NCI-H524 (cell line): ENCODE data around the gene FRMD8.
"Not testable (repeated sequence)": the region's sequence is repeated elsewhere in the genome, so short reads cannot be mapped to it uniquely, and the experiment has no call there.

Source experiments
- DNase-seq, 2 experiments: peaks; one replicate each; lab custom pipeline; 2025; lab: John Stamatoyannopoulos, UW

FRMD8 gene

DNA sequence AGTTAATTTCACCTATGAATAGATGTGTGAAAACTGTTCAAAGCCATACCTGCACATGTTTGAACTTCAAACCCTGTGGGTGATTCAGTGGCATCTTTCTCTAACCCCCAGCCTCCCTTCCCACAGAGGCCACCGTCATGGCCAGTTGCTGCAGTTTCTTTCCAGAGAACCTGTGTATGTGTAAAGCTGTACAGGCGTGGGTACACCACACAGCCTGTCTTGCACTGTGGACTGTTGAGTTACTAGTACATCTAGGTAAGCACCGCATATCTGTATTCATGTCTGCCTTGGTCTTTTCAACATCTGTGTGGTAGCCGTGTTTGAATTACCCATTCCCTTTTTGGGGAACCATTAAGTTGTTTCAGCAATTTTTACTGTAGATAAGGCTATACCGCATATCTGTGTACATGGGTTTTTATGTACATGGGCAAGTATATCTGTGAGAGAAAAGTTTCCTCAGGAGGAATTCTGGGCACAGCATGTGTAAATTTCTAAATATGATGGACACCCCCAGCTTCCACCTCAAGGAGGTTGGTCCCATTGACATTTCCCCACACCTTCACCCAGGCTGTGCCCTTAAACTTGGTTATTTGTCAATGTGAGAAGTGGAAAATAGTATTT, 50.1 kb downstream of the FRMD8 start:
- DNase-seq: no peak

DNA sequence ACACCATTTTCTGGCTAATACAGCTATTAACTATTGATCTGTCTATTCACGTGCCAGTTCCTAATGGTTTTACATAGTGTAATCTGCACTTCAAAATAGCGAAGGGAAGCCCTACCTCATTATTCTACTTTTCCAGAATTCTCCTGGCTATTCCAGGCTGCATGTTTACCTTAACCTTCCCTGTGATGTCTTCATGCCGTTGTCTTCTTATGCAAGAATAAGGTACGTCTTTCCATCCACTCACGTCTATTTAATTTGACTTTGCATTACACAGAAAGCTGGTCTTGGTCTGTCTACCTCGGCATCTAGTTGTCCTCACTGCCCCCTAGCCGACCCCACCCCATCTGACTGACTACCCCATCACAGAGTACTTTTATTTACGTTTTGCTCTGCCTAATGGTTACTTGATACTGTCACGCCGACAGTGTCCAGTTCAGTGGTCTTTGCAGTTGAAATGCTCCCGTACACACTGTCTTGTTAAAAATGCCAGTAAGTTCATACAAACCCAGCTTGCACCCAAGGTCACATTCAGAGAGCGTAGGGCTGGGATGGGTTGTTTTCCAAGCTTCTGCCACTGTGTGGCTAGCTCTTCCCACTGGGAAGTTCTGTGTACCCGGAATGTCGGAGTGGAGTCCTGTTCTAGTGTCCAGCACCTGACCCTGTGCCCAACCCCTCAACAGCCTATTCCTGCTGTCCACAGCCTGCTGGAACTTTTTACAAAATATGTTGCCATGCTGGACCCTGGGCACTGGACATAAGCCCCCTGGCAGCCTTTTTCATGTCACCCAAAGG, 51.2 kb downstream of the FRMD8 start:
- no peak for DNase-seq

DNA sequence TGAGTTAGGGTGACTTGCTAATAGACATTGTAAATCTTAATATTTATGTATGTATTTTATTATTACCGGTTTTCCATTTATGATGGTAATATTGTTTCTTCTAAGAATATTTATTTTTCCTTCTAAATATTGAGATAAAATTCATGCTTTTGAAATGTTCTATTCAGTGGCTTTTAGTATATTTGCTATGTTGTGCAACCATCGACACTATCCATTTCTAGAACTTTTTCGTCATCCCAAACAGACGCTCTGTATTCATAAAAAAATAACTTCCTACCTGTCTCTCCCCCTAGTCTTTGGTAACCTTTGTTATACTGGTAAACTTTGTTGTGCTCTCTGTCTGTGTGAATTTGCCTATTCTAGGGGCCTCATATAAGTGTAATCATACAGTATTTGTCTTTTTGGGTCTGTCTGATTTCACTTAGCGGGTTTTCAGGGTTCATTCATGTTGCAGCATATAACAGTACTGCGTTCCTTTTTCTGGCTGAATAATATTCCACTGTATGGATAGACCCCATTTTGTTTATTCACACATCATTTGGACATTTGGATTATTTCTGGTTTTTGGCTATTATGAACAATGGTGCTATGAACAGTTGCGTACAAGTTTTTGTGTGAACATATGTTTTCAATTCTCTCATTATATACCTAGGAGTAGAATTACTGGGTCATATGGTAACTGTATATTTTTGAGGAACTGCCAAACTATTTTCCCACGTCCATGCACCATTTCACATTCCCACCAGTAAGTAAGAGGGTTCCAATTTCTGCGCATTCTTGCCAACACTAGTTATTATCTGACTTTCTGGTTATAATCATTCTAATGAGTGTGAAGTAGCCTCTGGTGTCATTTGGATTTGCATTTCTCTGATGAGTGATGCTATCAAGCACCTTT, 52.1 kb downstream of the FRMD8 start:
- no peak for DNase-seq

DNA sequence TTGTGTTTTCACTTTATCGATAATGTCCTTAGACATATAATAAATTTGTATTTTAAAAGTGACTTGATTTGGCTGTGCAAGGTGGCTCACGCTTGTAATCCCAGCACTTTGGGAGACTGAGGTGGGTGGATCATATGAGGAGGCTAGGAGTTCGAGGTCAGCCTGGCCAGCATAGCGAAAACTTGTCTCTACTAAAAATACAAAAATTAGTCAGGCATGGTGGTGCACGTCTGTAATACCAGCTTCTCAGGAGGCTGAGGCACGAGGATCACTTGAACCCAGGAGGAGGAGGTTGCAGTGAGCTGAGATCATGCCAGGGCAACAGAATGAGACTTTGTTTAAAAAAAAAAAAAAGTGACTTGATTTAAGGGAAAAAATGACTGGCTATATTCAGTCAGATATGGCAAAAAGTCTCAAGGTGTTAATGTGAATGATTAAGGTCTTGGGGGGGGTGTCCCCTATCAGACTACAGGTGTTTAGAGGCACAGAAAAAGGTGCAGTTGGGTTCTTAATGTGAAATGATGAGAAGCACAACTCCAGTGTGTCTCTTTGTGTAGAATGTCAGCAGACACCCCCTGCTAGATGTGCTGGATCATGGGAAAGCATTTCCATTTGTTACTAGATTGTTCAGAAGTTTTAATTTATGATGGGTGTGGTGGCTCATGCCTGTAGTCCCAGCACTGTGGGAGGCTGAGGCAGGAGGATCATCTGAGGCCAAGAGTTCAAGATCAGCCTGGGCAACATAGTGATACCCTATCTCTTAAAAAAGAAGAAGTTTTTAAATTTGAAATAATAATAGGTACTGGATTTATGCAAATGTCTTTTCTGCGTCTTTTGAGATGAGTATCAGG, 53.1 kb downstream of the FRMD8 start:
- no peak for DNase-seq

DNA sequence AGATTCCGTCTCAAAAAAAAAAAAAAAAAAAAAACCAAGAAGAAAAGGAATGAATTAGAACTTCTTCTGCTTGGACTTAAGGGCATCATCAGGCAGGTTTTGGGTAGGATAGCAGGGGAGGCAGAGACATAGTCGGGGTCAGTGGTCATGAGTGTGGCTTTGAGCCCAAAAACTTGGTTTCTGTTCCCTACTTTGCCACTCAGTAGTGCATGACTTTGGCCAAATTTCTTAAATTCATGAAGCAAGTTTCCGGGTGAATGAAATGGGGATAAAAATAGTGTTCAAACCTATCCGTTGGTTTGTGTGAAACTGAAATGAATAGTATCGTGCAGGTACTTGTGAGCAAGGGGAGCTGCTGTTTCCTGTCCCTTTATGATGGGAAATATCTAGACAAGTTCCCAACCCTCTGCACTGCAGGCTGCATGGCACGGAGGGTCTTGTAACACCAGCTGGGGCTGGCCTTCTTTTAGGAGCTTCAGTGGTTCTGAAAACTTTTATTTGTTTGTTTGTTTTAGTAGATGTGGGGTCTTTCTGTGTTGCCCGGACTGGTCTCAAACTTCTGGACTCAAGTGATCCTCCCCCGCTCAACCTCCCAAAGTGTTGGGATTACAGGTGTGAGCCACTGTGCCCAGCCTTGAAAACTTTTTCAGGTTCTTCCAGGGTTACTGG, 54.5 kb downstream of the FRMD8 start:
- DNase-seq: no peak

DNA sequence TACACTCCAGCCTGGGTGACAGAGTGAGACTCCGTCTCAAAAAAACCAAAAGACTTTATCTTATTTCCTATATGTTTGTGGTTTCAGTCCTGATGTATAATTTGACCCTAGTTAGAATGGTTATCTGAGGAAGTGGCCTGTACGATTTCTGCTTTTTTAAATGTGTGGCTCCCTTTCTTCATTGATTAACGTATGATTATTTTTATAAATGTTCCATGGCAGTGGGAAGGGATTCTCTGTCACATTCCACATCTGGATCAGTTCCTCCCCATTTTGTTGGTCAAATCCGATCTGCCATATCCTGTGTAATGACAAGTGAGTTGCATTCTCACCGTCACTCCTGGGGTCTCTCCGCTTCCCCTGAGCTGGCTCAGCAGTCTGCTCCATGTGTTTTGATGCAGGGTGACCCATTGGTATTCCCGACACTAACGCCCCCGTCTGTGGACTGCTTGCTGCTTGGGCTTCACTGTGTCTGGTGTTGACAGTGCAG, 56.5 kb downstream of the FRMD8 start:
- no peak for DNase-seq

DNA sequence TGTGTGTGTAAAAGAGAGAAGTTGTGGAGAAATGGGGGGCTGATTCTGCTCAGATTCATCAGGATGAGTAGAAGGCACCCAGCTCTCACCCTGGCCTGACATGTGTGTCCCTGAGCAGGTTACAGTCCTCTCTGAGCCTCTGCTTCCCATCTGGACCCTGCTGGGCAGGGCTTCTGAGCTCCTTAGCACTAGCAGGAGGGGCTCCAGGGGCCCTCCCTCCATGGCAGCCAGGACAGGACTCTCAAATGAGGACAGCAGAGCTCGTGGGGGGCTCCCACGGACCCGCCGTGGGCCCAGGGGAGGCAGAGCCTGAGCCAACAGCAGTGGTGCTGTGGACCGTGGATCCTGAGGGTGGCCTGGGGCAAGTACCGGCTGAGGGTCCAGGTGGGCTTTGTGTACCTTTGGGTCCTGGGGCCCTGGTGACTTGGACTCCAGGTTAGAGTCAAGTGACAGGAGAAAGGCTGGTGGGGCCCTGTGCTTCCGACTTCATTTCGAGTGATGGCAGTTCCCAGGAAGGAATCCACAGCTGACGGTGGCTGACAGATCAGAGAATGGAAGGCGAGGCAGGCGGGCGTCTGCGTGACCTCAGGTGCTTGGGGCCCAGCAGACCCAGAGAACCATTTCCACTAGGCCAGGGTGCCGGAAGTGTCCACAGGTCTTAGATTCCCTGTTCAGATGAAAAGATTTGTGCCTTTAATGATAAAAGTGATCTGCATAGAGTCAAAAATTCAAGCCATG, 58.0 kb downstream of the FRMD8 start:
- DNase-seq: peak in 1 of 2 experiments; percentile 22

DNA sequence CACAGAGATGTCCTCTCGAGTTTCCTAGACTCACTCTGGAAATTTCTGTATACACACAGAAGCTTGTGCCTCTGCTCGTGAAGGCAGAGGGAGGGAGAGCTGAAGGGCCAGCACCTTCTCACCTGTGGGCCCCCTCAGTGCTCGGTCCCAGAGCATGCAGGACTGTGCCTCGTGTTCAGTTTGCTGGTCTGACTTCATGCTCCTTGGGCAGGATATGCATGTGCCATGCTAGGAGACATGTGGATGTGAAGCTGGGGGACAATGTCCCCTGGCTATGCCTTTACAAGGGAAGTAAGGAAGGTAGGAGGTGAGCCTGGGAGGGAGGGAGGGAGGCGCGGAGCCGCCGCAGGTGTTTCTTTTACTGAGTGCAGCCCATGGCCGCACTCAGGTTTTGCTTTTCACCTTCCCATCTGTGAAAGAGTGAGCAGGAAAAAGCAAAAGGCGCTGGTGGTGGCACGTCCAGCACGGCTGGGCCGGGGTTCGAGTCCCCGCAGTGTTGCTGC, 58.7 kb downstream of the FRMD8 start:
- no peak for DNase-seq

DNA sequence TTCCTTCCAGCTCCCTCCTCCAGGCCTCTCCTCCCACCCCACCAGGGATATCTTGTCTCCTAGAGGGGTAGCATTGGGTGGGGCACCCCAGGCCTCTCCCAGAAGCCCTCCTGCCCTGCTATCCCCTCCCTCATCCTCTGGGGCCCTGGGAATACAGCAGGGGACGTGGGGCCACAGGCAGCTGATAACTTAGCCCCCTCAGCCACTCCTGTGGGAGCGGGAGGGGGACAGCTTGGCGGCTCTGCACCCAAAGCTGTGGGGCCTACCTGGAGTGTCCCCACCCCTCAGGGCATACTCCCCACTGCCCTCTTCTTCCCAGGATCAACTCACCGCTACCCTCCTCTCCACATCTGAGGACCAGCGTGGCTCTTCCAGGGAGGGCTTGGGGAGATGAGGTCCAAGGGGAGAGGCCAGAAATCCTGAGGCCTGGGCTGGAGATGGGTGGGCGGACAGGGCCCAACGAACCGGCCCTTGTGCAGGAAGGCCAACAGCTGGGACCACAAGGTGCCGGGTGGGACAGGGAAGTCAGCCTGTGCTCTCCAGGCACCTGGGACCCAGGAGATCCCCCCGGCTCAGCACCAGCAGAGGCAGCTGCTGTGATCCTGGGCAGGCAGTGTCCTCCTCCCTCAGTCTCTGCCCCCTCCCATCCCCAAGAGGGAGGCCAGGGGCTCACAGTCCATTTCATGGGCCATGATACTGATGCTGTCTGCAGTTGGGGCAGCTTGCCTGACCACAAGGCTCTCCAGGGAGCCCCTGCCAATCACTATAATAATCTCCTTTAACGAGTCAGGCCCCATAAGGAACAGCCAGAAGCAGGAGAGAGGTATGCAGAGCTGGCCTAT, 59.4 kb downstream of the FRMD8 start:
- no peak for DNase-seq

DNA sequence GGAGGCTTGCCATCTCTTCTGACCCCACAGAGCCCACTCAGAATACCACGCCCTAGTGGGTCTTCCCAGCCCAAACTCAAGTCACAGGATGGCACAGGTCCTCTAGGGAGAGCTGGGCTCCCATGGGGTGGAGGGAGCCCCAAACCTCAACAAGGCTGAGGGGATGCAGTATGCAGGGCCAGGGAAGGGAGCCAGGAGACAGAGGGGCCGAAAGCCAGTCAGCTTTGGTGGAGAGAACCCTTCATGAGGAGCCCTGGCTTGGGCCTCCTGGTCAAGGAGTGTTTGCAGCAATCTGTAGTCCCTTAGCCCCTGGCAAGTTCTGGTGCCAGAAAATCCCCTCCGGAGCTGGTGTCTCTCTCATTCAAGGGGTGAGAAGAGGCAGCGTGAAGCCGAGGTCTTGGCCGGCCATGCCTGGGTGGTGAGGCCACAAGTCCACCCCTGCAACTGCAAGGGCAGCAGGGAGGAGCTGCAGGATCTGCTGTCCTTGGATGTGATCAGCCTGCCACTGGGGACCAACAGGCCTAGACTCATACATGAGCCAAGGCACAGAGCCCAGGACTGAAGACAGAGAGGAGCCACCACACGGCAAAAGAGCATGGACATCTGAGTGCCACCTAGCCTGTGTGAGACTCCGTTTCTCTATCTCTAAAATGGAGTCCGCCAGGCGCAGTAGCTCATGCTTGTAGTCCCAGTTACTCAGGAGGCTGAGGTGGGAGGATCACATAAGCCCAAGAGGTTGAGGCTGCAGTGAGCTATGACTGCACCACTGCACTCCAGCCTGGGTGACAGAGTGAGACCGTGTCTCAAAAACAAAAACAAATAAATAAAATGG, 60.2 kb downstream of the FRMD8 start:
- no peak for DNase-seq

DNA sequence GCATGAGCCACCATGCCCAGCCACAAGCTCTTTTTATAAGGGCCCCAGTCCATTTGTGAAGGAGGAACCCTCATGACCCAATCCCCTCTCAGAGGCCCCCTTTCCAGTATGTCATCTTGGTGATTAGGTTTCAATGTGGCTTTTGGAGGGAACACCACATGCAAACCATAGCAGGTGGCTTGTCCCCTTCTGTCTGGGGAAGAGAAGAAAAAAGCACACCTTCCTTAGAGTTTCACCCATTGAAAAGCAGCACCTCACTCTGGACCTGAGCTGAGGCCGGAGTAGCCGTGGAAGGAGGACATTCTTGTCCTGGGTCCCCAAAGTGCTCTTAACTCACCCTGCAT, 61.6 kb downstream of the FRMD8 start:
- DNase-seq: no peak

DNA sequence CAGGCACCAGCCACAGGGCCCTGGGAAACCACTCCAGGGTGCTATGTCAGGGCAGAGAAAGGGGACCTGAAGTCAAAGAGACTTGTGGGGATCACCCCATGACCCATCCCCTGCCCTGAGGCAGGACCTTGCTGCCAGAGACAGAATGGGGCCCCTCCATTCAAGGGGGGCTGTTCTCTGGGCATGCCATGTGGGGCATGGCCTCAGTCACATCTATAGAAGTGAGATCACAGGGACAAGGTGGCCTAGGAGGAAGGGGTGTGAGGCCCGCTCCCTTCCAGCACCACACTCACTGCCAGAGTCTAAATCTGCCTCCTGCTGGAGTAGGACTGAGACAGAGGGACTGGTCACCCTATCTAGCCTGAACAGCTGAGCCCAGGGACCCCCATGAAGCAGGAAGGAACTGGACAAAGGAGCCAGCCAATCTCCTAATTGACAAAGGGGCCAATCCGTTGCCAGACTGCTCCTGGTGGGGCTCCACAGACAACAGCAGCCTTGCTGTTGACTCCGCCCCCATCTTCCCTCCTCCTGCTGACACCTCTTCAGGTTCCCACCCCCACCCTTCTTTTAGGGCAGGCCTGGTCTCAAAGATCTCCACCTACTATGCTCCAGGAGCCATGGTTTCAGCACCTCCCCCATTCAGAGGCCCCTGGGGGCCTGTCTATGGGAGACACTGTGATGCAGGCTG, 62.1 kb downstream of the FRMD8 start:
- no peak for DNase-seq

DNA sequence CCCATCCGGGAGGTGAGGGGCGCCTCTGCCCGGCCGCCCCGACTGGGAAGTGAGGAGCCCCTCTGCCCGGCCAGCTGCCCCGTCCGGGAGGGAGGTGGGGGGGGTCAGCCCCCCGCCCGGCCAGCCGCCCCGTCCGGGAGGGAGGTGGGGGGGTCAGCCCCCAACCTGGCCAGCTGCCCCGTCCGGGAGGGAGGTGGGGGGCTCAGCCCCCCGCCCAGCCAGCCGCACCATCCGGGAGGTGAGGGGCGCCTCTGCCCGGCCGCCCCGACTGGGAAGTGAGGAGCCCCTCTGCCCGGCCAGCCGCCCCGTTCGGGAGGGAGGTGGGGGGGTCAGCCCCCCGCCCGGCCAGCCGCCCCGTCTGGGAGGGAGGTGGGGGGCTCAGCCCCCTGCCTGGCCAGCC, 64.9 kb downstream of the FRMD8 start:
- not testable (repeated sequence) for DNase-seq

DNA sequence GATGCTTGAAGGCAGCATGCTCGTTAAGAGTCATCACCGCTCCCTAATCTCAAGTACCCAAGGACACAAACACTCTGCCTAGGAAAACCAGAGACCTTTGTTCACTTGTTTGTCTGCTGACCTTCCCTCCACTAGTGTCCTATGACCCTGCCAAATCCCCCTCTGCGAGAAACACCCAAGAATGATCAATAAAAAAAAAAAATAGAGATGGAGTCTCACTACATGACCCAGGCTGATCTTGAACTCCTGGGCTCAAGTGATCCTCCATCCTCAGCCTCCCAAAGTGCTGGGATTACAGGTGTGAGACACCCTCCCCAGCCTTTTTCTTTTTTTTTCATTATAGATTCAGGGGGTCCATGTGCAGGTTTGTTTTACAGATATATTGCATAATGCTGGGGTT, 65.8 kb downstream of the FRMD8 start:
- DNase-seq: not testable (repeated sequence)

DNA sequence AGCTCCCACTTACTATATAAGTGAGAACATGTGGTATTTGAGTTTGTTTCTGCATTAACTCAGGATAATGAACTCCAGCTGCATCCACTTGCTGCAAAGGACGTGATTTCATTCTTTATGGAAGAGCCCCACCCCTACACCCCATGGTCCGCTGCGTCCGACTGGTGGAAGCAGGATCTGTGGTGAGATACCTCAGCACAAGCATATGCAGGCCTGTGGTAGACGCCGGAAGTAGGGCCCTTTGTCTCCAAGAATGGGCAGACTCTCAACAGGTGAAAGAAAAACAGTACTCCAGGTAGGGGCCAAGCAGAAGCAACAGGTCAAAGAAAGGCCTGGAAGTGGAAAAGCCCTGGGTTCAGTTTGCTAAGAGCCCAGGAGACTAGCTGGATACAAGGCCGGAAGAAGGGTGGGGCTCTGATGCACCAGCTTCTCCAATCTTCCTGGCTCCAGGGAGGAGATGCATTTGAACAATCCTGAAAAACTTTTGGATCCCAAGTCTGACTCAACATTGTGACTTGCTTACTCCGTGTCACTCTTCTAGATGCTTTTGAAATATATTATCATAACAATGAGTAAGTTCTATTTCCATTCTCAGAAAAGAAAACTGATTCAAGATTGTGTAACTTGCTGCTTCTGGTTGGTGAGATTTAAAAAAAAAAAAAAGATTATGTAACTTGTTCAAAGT, 66.5 kb downstream of the FRMD8 start:
- DNase-seq: no peak

DNA sequence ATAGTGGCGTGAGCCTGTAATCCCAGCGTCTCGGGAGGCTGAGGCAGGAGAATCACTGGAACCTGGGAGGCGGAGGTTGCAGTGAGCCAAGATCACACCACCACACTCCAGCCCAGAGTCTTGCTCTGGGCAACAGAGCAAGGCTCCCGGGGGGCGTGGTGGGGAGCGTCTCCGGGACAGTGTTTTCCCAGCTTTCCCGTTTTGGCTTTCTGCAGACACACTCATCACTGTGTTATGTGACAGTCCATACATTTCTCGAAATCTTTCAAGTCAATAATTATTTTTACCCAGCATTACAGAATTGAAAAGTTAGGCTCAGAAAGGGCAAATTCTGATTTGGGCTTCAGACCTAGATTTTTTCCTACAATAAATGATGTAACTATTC, 67.9 kb downstream of the FRMD8 start:
- no peak for DNase-seq
